GM19351 (cell line): ENCODE data around the gene TLNRD1.
"Not testable (repeated sequence)": the region's sequence is repeated elsewhere in the genome, so short reads cannot be mapped to it uniquely, and the experiment has no call there.

ENCODE experiments used
- ATAC-seq: cut with Tn5 transposase; IDR thresholded peaks from one replicate; pipeline ENCODE4 v1.9.1; 2021; ENCODE audit warnings: mild to moderate bottlenecking, moderate library complexity; ENCODE audit not compliant: unreplicated experiment

TLNRD1 gene

GRCh38 chr15:81000624-81001151 is at the start of gene TLNRD1:
TLNRD1 (plus strand) TSS chr15:81000923; CDS start chr15:81002272, 1,349 bp downstream.
- ATAC-seq: peak; percentile 52

- no peak for ATAC-seq
Measured at GRCh38 chr15:80951941-80952340, 48.8 kb upstream of the TLNRD1 start.

GRCh38 chr15:80953001-80953952 is 47.4 kb upstream of the TLNRD1 start:
- no peak for ATAC-seq

DNA sequence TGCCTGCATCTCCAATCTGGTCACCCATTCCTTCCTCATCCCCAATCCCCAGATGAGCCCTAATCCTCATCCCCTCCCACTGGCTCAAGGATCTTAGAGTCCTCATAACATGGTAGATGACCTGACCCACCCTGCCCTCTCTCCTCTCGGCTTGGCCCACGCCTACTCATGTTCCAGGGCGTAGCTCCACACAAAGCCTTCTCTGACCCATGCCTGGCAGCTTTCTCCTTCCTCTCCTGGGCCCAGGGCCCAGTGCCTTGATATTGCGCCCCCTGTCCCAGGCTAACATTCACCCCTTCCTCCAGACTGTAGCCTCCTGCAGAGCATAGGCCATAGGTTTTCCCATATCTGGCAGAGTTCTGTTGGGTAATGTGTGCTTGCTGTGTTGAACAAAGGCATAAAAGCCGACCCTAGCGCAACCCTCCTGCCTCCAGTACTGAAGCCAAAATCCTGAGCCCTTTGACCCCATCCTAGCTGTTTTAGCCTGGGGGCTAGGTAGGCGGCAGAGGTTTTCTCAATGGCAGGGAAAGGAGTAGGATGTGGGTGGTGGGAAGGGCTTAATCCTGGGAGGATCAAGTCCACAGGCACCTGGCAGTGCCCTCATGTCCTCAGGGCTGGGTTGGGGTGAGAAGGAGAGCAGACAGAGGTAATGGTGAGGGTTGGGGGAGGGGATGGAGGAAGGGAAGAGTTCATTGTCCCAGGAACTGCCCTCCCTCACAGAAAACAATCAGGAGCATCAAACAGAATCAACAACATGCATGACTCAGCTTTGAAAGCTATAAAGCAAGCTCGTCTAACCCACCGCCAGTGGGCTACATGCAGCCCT is 46.6 kb upstream of the TLNRD1 start:
- no peak for ATAC-seq

DNA sequence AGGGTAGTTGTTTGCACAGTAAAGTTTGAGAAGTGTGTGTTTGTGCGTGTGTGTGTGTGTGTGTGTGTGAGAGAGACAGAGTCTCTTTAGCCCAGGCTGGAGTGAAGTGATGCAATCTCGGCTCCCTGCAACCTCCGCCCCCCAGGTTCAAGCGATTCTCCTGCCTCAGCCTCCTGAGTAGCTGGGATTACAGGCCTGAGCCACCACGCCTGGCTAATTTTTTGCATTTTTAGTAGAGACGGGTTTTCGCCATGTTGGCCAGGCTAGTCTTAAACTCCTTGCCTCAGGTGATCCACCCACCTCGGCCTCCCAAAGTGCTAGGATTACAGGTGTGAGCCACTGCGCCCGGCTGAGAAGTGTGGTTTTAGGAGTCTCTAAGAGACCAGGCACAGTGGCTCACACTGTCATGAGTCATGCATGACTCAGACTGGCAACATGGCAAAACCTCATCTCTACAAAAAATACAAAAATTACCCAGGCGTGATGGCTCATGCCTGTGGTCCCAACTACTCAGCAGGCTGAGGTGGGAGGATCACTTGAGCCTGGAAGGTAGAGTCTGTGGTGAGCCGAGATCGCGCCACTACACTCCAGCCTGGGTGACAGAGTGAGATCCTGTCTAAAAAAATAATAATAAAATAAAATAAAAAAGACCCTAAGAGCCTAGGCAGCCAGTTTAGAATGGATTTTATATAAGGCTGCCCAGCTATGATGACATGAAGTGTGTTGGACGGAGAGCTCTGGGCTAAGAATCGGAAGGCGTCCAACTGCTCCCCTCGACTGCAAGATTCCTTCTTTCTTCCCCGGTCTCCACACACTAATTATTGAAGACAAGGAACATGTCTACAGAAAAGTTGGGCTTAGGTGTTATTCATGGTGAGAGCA is 44.9 kb upstream of the TLNRD1 start:
- ATAC-seq: not testable (repeated sequence)

DNA sequence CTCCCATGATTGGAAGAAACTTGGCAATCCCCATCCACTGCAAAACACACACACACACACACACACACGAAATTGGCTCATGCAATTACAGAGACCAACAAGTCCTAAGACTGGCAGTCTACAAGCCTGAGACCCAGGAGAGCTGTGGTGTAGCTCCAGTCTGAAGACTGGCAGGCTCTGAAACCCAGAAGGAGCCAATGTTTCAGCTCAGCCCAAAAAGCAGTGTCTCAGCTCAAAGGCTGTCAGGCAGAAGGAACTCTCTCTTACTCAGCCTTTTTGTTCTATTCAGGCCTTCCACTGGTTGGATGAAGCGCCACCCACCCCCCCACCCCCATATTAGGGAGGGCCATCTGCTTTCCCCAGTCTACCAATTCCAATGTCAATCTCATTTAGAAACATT is 43.2 kb upstream of the TLNRD1 start:
- ATAC-seq: no peak

GRCh38 chr15:80957976-80958375 is 42.7 kb upstream of the TLNRD1 start:
- no peak for ATAC-seq

DNA sequence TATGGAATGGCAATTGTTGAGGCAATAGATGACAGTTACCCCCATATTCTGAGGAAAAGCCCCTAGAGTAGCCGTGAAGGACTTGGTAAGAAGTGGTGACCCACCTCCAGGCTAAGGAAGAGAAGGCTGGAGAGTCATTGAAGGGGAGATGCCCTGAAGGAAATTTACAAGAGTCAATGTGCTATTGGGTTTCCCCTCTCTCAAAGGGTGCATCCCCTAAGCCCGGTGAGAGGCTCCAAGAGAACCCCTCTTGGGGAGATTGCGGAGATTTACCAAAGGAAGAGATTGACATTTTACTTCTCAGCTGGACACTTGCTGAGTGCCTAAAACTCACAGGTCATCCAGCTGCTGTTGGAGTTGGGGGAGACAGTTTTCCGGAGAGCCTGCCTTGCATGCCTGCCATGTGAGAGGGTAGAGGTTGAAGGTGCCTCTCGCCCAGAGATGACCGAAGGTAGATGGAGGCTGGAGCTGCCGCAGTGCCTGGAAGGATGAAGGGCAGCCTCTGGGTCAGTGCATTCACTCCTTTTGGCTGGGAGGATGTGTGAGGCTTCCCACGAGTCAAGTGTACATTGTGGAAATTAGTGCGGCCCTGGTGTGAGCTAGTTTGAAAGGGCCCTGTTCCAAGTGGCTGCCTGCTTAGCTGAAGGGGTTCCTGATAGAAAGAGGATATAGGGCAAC is 41.8 kb upstream of the TLNRD1 start:
- ATAC-seq: no peak

GRCh38 chr15:80965454-80965853 is 35.3 kb upstream of the TLNRD1 start:
- ATAC-seq: not testable (repeated sequence)

- no peak for ATAC-seq
Measured at GRCh38 chr15:80966431-80967197, 34.1 kb upstream of the TLNRD1 start.

- ATAC-seq: no peak
Measured at GRCh38 chr15:80967451-80967850, 33.3 kb upstream of the TLNRD1 start.

DNA sequence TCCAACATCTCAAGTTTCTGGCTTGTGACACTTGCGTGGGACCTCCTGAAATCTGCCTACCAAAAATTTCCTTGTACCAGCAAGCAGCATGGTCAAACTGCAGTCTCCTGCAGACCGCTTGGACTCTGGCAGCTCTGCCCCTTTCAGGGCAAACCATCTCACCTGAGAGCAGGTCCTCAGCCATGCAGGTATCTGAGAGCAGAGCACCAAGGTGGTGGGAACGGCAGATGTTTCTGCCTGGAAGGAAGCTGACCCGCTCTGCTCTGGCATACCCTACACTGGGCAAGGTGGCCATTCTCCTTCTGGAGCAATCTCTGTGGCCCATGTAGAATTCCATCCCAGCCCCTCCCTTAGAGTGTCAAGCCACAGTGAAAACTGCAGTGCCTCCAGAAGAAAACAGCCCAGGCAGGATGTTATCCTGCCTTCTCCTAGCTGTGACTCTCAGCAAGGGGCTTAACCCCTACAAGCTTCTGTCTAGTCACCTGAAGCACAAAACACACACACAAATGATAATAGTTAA is 32.7 kb upstream of the TLNRD1 start:
- no peak for ATAC-seq

DNA sequence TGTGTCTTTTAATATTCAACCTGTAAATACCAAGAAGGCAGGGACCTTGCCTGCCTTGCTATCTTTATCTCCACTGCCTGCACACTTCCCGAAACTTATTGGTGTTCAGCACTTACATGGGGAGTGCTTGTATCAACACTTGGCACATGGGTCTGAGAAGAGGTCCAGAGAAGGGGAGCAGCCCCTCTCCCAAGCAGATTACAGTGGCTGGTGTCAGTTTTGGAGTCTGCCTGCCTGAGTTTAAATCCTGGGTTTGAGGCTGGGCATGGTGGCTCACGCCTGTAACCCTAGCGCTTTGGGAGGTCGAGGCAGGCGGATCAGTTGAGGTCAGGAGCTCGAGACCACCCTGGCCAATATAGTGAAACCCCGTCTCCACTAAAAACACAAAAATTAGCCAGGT is 31.4 kb upstream of the TLNRD1 start:
- no peak for ATAC-seq

DNA sequence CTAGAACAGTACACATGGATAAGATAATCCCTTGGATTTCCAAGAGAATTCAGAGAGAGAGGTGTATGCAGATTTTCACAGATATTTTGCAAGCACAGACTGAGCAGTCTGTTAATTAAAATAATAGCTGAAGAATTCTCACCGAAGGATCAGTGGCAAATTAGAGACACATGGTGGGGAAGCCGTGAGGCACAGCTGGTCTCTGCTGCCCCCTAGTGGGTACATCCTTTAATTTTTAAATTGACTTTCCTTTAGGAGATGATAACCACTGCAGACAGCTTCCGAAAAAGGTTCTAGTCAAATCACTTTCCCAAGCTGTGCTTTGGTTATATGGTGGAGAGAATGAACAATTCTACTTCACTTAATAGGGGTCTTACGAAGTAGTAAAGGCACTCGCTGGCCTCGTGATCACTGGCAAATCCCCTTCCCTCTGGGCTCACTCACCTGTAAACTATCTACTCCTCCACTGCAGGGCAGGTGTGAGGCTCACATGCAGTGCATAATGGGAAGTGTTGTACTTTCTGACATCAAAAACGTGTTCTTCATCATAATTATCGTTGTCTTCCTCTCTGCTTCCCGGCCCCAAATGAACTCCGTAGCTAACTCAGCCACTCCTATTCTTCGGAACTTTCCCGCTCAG is 30.6 kb upstream of the TLNRD1 start:
- no peak for ATAC-seq

DNA sequence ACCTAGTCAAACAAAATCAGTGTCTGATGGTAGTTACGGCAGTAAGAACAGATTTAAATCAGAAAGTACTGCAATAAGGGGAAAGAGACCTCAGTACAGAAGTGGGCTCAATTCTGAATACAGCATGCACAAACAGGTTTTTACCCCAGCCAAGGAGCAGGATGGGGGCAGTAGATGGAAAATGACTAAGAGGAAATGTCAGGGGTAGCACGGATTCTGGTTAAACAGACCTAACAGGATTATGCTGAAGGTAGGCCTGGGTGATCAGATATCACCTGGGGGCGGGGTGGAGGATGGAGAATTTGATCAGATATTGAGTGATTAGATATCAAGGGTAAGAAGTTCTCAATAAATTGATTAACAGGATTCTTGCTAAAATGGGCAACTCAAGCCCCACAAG is 30.1 kb upstream of the TLNRD1 start:
- no peak for ATAC-seq

DNA sequence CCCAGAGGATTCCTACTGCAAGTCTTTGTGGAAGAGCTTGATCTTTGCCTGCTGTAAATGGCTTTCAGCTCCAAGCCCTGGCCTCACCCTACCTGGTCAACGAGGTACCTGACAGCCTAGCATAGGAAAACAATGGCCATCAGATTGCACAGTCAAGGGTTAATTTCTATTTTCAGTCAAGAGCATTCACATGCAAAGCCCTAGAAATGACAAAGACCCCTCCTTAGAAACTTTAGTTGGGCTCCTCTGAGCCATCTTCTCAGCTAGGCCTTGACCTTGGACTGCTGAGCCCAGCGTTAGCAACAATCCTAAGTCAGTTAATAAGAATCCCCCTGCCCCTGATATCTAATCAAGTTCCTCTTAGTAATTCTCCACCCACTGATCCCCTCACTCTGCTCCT is 29.6 kb upstream of the TLNRD1 start:
- no peak for ATAC-seq

DNA sequence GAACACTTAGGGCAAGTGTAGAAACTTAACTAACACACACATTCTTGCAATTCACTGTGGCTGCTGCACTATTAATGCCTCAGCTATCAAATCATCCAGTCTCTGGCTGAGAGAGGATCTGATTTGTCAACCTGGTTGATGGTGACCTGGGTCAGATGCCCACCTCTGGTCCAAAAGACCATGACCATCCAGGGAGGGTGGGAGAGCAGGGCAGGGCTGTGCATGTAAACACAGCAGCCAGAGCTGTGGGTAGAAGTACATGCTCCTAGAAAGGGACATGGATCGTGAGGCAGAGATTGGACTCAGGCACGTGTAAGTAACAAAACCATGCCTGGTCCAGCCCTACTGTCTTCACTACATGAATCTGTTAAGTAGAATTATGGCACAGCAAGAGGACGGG is 28.4 kb upstream of the TLNRD1 start:
- ATAC-seq: no peak

DNA sequence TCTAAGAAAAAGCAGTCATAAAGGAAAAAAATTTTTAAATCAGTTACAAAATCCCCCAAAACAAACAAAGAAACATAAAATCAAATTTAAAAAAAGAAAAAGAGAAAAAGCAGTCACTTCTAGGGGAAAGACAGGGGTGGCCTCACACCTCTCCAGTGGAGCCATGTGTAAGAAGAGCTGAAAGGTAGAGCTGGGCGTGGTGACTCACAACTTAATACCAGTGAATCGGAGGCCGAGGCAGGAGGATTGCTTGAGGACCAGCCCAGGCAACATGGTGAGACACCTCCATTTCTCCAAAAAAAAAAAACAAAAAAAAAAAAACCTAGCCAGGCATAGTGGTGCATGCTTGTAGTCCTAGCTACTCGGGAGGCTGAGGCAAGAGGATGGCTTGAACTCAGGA is 25.8 kb upstream of the TLNRD1 start:
- ATAC-seq: no peak

DNA sequence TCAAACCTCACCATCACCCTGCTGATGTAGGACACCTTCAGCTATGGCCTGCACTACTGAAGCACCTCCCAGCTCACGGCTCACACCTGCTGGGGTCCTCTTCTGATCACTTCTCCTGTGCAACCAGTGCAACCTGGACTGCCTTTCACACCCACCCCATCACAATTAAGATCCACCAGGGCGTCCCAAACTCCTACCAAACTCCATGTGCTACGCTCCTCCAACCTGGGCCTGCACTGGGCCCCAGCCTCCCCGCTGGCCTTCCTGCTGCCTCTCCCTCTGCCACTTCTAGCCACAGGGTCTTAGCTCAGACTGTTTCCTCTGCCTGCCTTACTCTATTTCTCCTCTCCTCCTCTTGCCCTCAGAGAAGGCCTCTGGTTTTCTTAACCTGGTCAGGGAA is 23.9 kb upstream of the TLNRD1 start:
- no peak for ATAC-seq
